BJ (cell line): Measurements from ENCODE around the gene DNAJB12. TPM values are rescaled to one million over a fixed set of nuclear protein-coding genes. Genes with fewer than 3 reads are reported as not detected.

Experiments
- CTCF ChIA-PET: fragments of 350-600 bp; formaldehyde crosslinking; extraction: SDS; loops from one replicate; lab custom pipeline; 2021; ENCODE audit warnings: antibody characterized with exemption, inconsistent platforms; lab: Yijun Ruan, JAX
- POLR2A ChIA-PET: fragments of 300-600 bp; sonication (Branson Sonifier 250); formaldehyde crosslinking; extraction: SDS; loops from one replicate; lab custom pipeline; 2021; ENCODE audit warnings: antibody characterized with exemption; lab: Charles Lee
- DNase-seq: peaks from one replicate; pipeline ENCODE4 v3.0.0-alpha.2; 2011; ENCODE audit warnings: low read depth
- H3K27me3 ChIP-seq: 2 replicates; pipeline ENCODE4 v1.6.0; 2011; ENCODE audit warnings: low read length; ENCODE audit not compliant: control insufficient read depth, insufficient read depth
- H3K36me3 ChIP-seq: 2 replicates; pipeline ENCODE4 v1.5.1; 2011; ENCODE audit warnings: low read length; ENCODE audit not compliant: control insufficient read depth, insufficient read depth
- H3K4me3 ChIP-seq: 2 replicates; pipeline ENCODE4 v1.5.1; 2011; ENCODE audit warnings: low read depth, mild to moderate bottlenecking, control low read depth, low read length
- polyA plus RNA-seq: library from polyadenylated mRNA; depleted of rRNA; stranded (reverse); fragments of >200 nt; gene quantifications from 2 replicates; pipeline ENCODE4 v1.2.3, GENCODE V29; 2011
- TF ChIP-seq, protein P1 (sequence below): IDR thresholded peaks from 2 replicates; pipeline ENCODE4 v1.5.1; 2011; ENCODE audit warnings: low read depth, mild to moderate bottlenecking, control low read depth, inconsistent platforms, low read length, moderate library complexity; ENCODE audit not compliant: insufficient read depth

DNAJB12 gene
- polyA plus RNA-seq, 1 experiment = 38.8 TPM

DNA sequence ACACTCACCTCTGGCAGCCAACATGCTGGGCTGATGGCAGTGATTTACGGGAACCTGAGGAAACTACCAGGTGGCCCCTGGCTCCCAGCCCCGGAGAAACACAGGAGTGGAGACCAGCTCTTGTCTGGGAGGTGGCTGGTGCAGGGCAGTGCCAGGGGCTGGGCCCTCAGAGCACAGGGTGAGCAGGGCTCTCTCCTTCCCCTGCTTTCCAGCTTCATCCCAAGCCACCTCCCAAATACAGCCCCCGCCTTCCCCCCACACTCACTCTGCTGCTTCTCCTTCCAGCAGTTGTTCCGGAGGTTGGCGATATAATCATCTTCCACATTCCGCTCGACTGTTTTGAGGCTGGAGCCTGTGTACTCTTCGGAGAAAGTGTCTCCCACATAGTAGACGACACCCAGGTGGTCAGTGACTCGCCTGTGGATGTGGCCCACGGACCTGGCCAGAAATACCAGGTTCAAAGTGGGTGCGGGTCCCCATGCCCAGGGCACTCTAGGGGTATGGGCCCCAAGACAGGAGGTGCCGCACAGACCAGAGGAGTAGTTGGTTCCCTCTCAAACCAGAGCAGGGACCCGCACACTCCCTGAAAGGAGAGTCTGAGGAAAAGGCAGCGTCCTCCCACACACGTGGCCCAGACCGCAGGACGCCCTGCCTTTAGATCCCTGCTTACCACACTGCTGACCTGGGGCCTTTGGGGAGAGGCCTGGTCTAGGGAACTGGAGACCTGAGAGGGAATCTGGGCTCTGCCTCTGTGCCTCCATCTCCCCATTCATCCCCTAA is 18.3 kb downstream of the DNAJB12 start:
- H3K36me3 ChIP-seq = peaks cover 25% of the 10 kb centered on the region
- H3K27me3 ChIP-seq = no peaks in the 10 kb centered on the region
- H3K4me3 ChIP-seq = no peak overlapping the region
- ChIA-PET POLR2A (no interaction called here), CTCF (interaction anchor here (0.7 to 2.6 kb wide), 23 partner anchors 9 to 381 kb away, joined by 3 to 22 read pairs (median 5); partner anchors contain the start of gene DDIT4)
- TF ChIP-seq, protein P1, sequence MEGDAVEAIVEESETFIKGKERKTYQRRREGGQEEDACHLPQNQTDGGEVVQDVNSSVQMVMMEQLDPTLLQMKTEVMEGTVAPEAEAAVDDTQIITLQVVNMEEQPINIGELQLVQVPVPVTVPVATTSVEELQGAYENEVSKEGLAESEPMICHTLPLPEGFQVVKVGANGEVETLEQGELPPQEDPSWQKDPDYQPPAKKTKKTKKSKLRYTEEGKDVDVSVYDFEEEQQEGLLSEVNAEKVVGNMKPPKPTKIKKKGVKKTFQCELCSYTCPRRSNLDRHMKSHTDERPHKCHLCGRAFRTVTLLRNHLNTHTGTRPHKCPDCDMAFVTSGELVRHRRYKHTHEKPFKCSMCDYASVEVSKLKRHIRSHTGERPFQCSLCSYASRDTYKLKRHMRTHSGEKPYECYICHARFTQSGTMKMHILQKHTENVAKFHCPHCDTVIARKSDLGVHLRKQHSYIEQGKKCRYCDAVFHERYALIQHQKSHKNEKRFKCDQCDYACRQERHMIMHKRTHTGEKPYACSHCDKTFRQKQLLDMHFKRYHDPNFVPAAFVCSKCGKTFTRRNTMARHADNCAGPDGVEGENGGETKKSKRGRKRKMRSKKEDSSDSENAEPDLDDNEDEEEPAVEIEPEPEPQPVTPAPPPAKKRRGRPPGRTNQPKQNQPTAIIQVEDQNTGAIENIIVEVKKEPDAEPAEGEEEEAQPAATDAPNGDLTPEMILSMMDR = no peak
- DNase-seq = no peak

DNA sequence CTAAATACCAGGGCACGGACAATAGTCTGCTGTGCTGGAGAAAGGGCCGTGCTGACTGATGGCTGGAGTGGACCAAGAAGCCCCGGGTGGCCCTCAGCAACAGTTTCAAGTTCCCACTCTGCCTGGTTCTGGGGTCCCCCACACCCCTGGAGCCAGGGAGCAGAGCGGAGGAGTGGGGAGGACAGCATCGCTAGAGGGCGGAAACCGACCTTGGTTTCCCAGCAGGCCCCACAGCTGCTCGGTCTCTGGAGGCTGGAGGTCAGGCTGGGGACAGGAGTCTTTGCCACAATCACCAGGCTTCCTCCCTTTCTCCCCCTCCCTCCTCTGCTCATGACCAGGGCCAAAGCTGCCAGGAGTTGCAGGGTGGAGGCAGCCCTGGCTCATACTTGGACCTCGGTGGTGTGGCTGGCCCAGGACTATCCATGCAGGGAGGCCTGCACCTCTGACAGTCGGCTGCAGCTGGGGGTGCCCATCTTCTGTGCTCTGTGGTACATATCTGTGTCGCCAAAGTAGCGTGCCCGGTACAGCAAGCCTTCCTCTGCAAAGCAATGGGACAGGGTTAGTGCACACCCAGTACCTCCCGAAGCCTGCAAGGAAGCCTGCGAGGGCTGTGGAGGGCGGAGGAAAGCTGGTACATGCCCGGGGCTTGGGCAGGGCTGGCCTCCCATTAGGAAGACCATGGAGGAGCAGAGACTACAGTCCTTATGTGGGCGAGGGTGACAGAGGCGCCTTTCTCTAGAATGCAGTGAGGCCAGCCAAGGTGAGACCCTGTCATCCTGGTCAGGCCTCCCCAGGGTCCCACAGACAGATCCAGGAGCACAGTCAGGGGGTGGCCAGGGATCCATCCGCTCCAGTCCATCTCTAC is 19.1 kb downstream of the DNAJB12 start:
- no peak for DNase-seq
- Histone ChIP-seq H3K4me3 (no peak overlapping the region), H3K27me3 (no peaks in the 10 kb centered on the region), H3K36me3 (peaks cover 19% of the 10 kb centered on the region)
- TF ChIP-seq, protein P1 = no peak
- ChIA-PET POLR2A (interaction anchor here (0.6 kb wide), 1 partner anchor 164 kb away, joined by 3 read pairs; no protein-coding TSS in a partner anchor), CTCF (interaction anchor here (0.6 to 2.6 kb wide), 7 partner anchors 60 to 439 kb away, joined by 3 to 14 read pairs (median 7); no protein-coding TSS in a partner anchor)

DNA sequence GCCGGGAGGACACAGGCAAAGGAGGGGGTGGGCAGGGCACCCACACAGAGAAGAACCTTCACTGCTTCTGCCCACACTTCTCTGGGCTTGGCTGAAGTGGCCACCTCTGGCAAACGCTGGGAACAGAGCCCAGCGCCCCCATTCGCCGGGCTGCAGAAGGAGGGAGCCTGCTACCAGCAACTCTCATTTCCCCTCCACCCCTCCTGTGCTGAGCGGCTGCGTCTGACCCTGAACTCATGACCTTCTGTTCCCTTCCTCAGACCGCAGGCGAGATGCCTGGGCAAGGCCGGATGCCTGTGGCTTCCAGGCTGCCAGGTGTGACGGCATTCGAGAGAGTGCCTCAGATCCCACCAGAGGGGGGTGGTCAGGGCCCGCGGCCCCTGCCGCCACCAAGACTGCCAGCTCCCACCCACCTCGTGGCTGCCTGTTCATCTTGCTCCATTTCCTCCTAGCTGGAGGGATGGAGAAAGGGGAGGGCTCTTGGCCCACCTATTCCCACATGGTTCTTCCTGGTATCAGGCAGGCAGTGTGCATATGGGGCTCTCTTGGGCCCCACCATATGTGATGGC is 19.8 kb downstream of the DNAJB12 start:
- ChIA-PET CTCF (interaction anchor here (0.6 to 1.9 kb wide), 4 partner anchors 60 to 439 kb away, joined by 3 to 8 read pairs (median 5); no protein-coding TSS in a partner anchor), POLR2A (interaction anchor here (0.6 kb wide), 1 partner anchor 164 kb away, joined by 3 read pairs; no protein-coding TSS in a partner anchor)
- TF ChIP-seq, protein P1 = no peak
- peaks cover 18% of the 10 kb centered on the region for H3K36me3 ChIP-seq
- H3K4me3 ChIP-seq = no peak overlapping the region
- no peaks in the 10 kb centered on the region for H3K27me3 ChIP-seq
- DNase-seq = no peak

DNA sequence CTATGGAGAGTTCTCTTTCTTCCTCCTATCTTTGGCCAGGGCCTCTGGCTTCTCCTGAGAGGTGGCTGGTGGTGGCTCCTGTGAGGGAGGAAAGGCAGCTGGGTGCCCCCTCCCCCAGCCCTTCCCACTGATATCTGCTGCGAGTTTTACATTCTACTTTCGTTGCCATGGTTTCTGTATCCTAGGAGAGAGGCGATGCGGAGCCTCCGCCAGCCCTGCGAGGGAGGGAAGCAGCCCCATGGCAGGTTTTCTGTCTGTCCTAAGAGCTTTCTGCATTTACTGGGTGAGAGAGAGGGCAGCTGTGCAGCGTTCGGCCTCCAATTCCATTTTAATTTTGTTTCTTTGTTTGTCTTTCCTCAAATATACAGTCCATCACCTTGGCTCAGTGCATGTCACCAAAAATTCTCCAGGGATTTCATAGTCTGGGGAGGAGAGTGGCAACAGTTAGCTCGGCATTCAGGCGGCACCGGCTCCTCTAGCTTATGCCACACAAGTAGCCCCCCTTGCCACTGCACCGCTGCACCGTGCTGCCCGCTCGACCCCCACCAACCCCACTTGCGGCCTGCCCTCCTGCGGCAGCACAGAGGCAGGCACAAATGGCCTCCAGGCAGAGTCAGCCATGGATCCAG is 20.4 kb downstream of the DNAJB12 start:
- H3K36me3 ChIP-seq = peaks cover 18% of the 10 kb centered on the region
- no peak for DNase-seq
- TF ChIP-seq, protein P1 = no peak
- ChIA-PET CTCF (interaction anchor here (1.8 to 1.9 kb wide), 2 partner anchors 60 to 286 kb away, joined by 7 to 8 read pairs; no protein-coding TSS in a partner anchor), POLR2A (no interaction called here)
- no peak overlapping the region for H3K4me3 ChIP-seq
- H3K27me3 ChIP-seq = no peaks in the 10 kb centered on the region
